ENCODE results near the gene CLDN8.

CLDN8 gene

GRCh38 chr21:30222724-30223123 lies 6.8 kb upstream of the CLDN8 start:
- TF ChIP-seq CTCF (IDR thresholded peaks at IDR 0.05; ENCODE audit: insufficient read depth, low read length, missing control alignments), result no peak
- CTCF ChIA-PET, result no interaction called here
- POLR2A ChIA-PET, result no interaction called here
- no peak for DNase-seq (ENCODE audit: low read depth, low spot score)
- H3K4me3 ChIP-seq (ENCODE audit: low read depth, low read length), result no peak overlapping the region

GRCh38 chr21:30211071-30211470 lies 4.8 kb downstream of the CLDN8 start:
- H3K4me3 ChIP-seq (ENCODE audit: low read depth, low read length), result no peak overlapping the region
- DNase-seq (ENCODE audit: low read depth, low spot score), result no peak
- ChIA-PET POLR2A (no interaction called here), CTCF (no interaction called here)
- no peak for TF ChIP-seq CTCF (IDR thresholded peaks at IDR 0.05; ENCODE audit: insufficient read depth, low read length, missing control alignments)

GRCh38 chr21:30209601-30210000 lies 6.3 kb downstream of the CLDN8 start:
- DNase-seq (ENCODE audit: low read depth, low spot score), result no peak
- no peak overlapping the region for H3K4me3 ChIP-seq (ENCODE audit: low read depth, low read length)
- ChIA-PET POLR2A (no interaction called here), CTCF (no interaction called here)
- no peak for TF ChIP-seq CTCF (IDR thresholded peaks at IDR 0.05; ENCODE audit: insufficient read depth, low read length, missing control alignments)

GRCh38 chr21:30207252-30207579 lies 8.7 kb downstream of the CLDN8 start:
- POLR2A ChIA-PET, result no interaction called here
- H3K4me3 ChIP-seq (ENCODE audit: low read depth, low read length), result no peak overlapping the region
- DNase-seq (ENCODE audit: low read depth, low spot score), result no peak
- CTCF ChIA-PET, result no interaction called here
- TF ChIP-seq CTCF (IDR thresholded peaks at IDR 0.05; ENCODE audit: insufficient read depth, low read length, missing control alignments), result no peak

- no peak overlapping the region for H3K4me3 ChIP-seq (ENCODE audit: low read depth, low read length)
- CTCF ChIA-PET, result no interaction called here
- POLR2A ChIA-PET, result no interaction called here
- no peak for TF ChIP-seq CTCF (IDR thresholded peaks at IDR 0.05; ENCODE audit: insufficient read depth, low read length, missing control alignments)
- DNase-seq (ENCODE audit: low read depth, low spot score), result no peak
Measured at GRCh38 chr21:30206551-30207251, 9.2 kb downstream of the CLDN8 start.

- CTCF ChIA-PET, result no interaction called here
- no peak for TF ChIP-seq CTCF (IDR thresholded peaks at IDR 0.05; ENCODE audit: insufficient read depth, low read length, missing control alignments)
- POLR2A ChIA-PET, result no interaction called here
- no peak for DNase-seq (ENCODE audit: low read depth, low spot score)
- no peak overlapping the region for H3K4me3 ChIP-seq (ENCODE audit: low read depth, low read length)
Measured at GRCh38 chr21:30200000-30200399, 15.9 kb downstream of the CLDN8 start.

All from AG04449 (cell line).